Measurements from ENCODE around the gene KCNQ5.

KCNQ5 gene

GRCh38 chr6:72925136-72925535 is 303.3 kb downstream of the KCNQ5 start:
- no peak for DNase-seq

GRCh38 chr6:72930556-72931132 is 308.8 kb downstream of the KCNQ5 start:
- no peak for DNase-seq

GRCh38 chr6:72931325-72931887 is 309.5 kb downstream of the KCNQ5 start:
- DNase-seq, result no peak

GRCh38 chr6:72933233-72933632 is 311.4 kb downstream of the KCNQ5 start:
- DNase-seq, result no peak

GRCh38 chr6:72936766-72937559 is 315.1 kb downstream of the KCNQ5 start:
- DNase-seq, result no peak

- no peak for DNase-seq
Measured at GRCh38 chr6:72938104-72938503, 316.2 kb downstream of the KCNQ5 start.

GRCh38 chr6:72939004-72939403 is 317.1 kb downstream of the KCNQ5 start:
- no peak for DNase-seq

GRCh38 chr6:72940265-72940664 is 318.4 kb downstream of the KCNQ5 start:
- DNase-seq, result no peak

- no peak for DNase-seq
Measured at GRCh38 chr6:72941263-72941662, 319.4 kb downstream of the KCNQ5 start.

GRCh38 chr6:72941751-72942150 is 319.9 kb downstream of the KCNQ5 start:
- no peak for DNase-seq

- no peak for DNase-seq
Measured at GRCh38 chr6:72943699-72944098, 321.8 kb downstream of the KCNQ5 start.

- DNase-seq, result no peak
Measured at GRCh38 chr6:72944660-72945059, 322.8 kb downstream of the KCNQ5 start.

GRCh38 chr6:72946774-72947173 is 324.9 kb downstream of the KCNQ5 start:
- no peak for DNase-seq

GRCh38 chr6:72947534-72947933 is 325.7 kb downstream of the KCNQ5 start:
- no peak for DNase-seq

- DNase-seq, result no peak
Measured at GRCh38 chr6:72948153-72948552, 326.3 kb downstream of the KCNQ5 start.

- DNase-seq, result no peak
Measured at GRCh38 chr6:72950114-72950860, 328.4 kb downstream of the KCNQ5 start.

- no peak for DNase-seq
Measured at GRCh38 chr6:72952808-72953630, 331.2 kb downstream of the KCNQ5 start.

GRCh38 chr6:72953971-72954381 is 332.1 kb downstream of the KCNQ5 start:
- no peak for DNase-seq

- DNase-seq, result no peak
Measured at GRCh38 chr6:72954716-72955115, 332.9 kb downstream of the KCNQ5 start.

- no peak for DNase-seq
Measured at GRCh38 chr6:72955666-72956065, 333.8 kb downstream of the KCNQ5 start.

GRCh38 chr6:72956272-72956671 is 334.4 kb downstream of the KCNQ5 start:
- no peak for DNase-seq

- no peak for DNase-seq
Measured at GRCh38 chr6:72959821-72960220, 338.0 kb downstream of the KCNQ5 start.

GRCh38 chr6:72963946-72964345 is 342.1 kb downstream of the KCNQ5 start:
- no peak for DNase-seq

Data from T-helper 9 cell (primary cell).